Omental fat pad (tissue), 4 donors: ENCODE data around the gene TMEM117. TPM values are rescaled to one million over a fixed set of nuclear protein-coding genes. Genes with fewer than 3 reads are reported as not detected.

Experiments used
- ATAC-seq: fragments of 150-250 bp; one replicate; pipeline ENCODE4 v1.9.1; 2016; ENCODE audit warnings: mild to moderate bottlenecking, moderate library complexity; ENCODE audit not compliant: low FRiP score
- DNase-seq: peaks from one replicate; pipeline ENCODE4 v3.0.0-alpha.2; 2019; ENCODE audit warnings: low spot score
- total RNA-seq, 4 donors: library from RNA; depleted of rRNA; stranded (reverse); fragments of >200 nt; gene quantifications; one replicate each; pipeline ENCODE4 v1.1.0, GENCODE V29; 2016
- TF ChIP-seq, protein P1 (sequence below), 3 donors: fragments of 450-650 bp; IDR thresholded peaks; one replicate each; pipeline ENCODE4 v1.5.1; 2016 to 2017; ENCODE audit warnings: antibody characterized with exemption in 3 of 3, mild to moderate bottlenecking in 3 of 3, moderate library complexity in 2 of 3

TMEM117 gene
- total RNA-seq, 4 donors from 2014 or later = 7.5 to 13.1 (median 8.2) TPM

- DNase-seq (no peak), ATAC-seq (no peak)
- TF ChIP-seq, protein P1, sequence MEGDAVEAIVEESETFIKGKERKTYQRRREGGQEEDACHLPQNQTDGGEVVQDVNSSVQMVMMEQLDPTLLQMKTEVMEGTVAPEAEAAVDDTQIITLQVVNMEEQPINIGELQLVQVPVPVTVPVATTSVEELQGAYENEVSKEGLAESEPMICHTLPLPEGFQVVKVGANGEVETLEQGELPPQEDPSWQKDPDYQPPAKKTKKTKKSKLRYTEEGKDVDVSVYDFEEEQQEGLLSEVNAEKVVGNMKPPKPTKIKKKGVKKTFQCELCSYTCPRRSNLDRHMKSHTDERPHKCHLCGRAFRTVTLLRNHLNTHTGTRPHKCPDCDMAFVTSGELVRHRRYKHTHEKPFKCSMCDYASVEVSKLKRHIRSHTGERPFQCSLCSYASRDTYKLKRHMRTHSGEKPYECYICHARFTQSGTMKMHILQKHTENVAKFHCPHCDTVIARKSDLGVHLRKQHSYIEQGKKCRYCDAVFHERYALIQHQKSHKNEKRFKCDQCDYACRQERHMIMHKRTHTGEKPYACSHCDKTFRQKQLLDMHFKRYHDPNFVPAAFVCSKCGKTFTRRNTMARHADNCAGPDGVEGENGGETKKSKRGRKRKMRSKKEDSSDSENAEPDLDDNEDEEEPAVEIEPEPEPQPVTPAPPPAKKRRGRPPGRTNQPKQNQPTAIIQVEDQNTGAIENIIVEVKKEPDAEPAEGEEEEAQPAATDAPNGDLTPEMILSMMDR (IDR thresholded peaks at IDR 0.05) = no peak
These were observed 389.2 kb downstream of the TMEM117 start for GRCh38 chr12:44225149-44225510.

- DNase-seq = no peak
- no peak for ATAC-seq
- TF ChIP-seq, protein P1 (IDR thresholded peaks at IDR 0.05) = no peak
These were observed 391.7 kb downstream of the TMEM117 start for GRCh38 chr12:44227616-44228015.

GRCh38 chr12:44229846-44230245 is 394.0 kb downstream of the TMEM117 start:
- ATAC-seq (no peak), DNase-seq (no peak)
- TF ChIP-seq, protein P1 (IDR thresholded peaks at IDR 0.05) = no peak

GRCh38 chr12:44235674-44236073 is 399.8 kb downstream of the TMEM117 start:
- no peak for ATAC-seq
- no peak for DNase-seq
- TF ChIP-seq, protein P1 (IDR thresholded peaks at IDR 0.05) = no peak

DNA sequence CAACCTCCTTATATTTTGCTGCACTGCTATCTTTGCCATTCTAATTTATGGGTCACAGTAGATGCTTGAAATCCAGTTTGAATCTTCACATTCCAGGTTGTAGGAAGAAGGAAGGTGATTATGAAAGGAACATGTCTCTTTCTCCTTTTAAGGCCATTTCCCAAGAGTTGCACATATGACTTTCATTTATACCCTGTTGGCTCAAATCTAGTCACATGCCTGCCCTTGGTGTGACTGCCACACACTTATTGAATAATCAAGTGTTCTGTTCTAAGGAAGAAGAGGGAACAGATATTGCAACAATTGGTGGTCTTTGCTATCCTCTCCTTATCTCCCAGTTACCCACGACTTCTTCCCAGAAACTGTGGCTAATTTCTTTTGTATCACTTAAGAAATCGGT is 404.3 kb downstream of the TMEM117 start:
- DNase-seq = no peak
- ATAC-seq = no peak
- TF ChIP-seq, protein P1 (IDR thresholded peaks at IDR 0.05) = no peak

- TF ChIP-seq, protein P1 (IDR thresholded peaks at IDR 0.05) = no peak
- no peak for DNase-seq
- no peak for ATAC-seq
These were observed 410.1 kb downstream of the TMEM117 start for GRCh38 chr12:44245932-44246331.

- TF ChIP-seq, protein P1 (IDR thresholded peaks at IDR 0.05) = no peak
- DNase-seq = no peak
- ATAC-seq = no peak
These were observed 410.7 kb downstream of the TMEM117 start for GRCh38 chr12:44246482-44247105.
